ENCODE data around the gene L2HGDH. TPM values are rescaled to one million over a fixed set of nuclear protein-coding genes. Genes with fewer than 3 reads are reported as not detected.

L2HGDH gene
- polyA plus RNA-seq, 3 donors = 0.11 to 0.86 (median 0.48) TPM

GRCh38 chr14:50265029-50265428 lies 47.0 kb downstream of the L2HGDH start:
- Histone ChIP-seq H3K79me2 (ENCODE audit: insufficient read depth, low read length) (no peaks in the 10 kb centered on the region), H3K4me2 (replicated peaks; ENCODE audit: extremely low read depth, low read length, poor library complexity, severe bottlenecking) (no peak overlapping the region), H3K9me3 (replicated peaks in 1 of 2; ENCODE audit: control insufficient read depth in 1 of 2, insufficient read depth in 1 of 2, low read length in 2 of 2) (no peaks in the 10 kb centered on the region), H3K27me3 (ENCODE audit: control insufficient read depth in 2 of 2, insufficient read depth in 2 of 2, low read length in 2 of 2) (no peaks in the 10 kb centered on the region), H3K27ac (ENCODE audit: low read depth in 1 of 2, low read length in 2 of 2) (no peak overlapping the region), H3K36me3 (replicated peaks in 1 of 2; ENCODE audit: control insufficient read depth in 1 of 2, insufficient read depth in 2 of 2, low read length in 2 of 2) (no peaks in the 10 kb centered on the region), H4K20me1 (ENCODE audit: insufficient read depth, low read length) (no peaks in the 10 kb centered on the region), H3K9ac (ENCODE audit: insufficient read depth, low read length, poor library complexity, severe bottlenecking) (no peak overlapping the region), H2AFZ (ENCODE audit: insufficient read depth, low read depth, low read length, poor library complexity, severe bottlenecking) (no peak overlapping the region), H3K4me3 (replicated peaks in 1 of 3; ENCODE audit: low read depth in 2 of 3, low read length in 3 of 3) (no peak overlapping the region), H3K4me1 (ENCODE audit: control insufficient read depth in 1 of 2, insufficient read depth in 2 of 2, low read length in 2 of 2) (no peaks in the 10 kb centered on the region)
- no peak overlapping the region for H3K4me3 Mint-ChIP-seq
- no peak for TF ChIP-seq CTCF (IDR thresholded peaks at IDR 0.05)
- DNase-seq = no peak
- no peaks in the 10 kb centered on the region for H3K4me1 Mint-ChIP-seq
- H3K9me3 Mint-ChIP-seq = no peaks in the 10 kb centered on the region
- H3K27me3 Mint-ChIP-seq (ENCODE audit: low read depth in 3 of 3) = no peaks in the 10 kb centered on the region
- intact Hi-C loops (cut with micrococcal nuclease) = loop anchor here in 1 of 2 donors (10.0 kb wide), 1 partner anchor 1320 kb away; no protein-coding TSS in a partner anchor
- no peaks in the 10 kb centered on the region for H3K36me3 Mint-ChIP-seq
- H3K27ac Mint-ChIP-seq = no peak overlapping the region

GRCh38 chr14:50263321-50263720 lies 48.7 kb downstream of the L2HGDH start:
- TF ChIP-seq CTCF (IDR thresholded peaks at IDR 0.05) = no peak
- H3K27me3 ChIP-seq (ENCODE audit: control insufficient read depth in 2 of 2, insufficient read depth in 2 of 2, low read length in 2 of 2) = no peaks in the 10 kb centered on the region
- no peaks in the 10 kb centered on the region for H3K4me1 ChIP-seq (ENCODE audit: control insufficient read depth in 1 of 2, insufficient read depth in 2 of 2, low read length in 2 of 2)
- Mint-ChIP-seq H3K4me3 (no peak overlapping the region), H3K4me1 (no peaks in the 10 kb centered on the region), H3K9me3 (no peaks in the 10 kb centered on the region), H3K27me3 (ENCODE audit: low read depth in 3 of 3) (no peaks in the 10 kb centered on the region), H3K27ac (no peak overlapping the region), H3K36me3 (no peaks in the 10 kb centered on the region)
- H3K27ac ChIP-seq (ENCODE audit: low read depth in 1 of 2, low read length in 2 of 2) = no peak overlapping the region
- WGBS (ENCODE audit: insufficient coverage) = no CpG with 5 or more reads among the region's 4 CpGs
- H3K36me3 ChIP-seq (replicated peaks in 1 of 2; ENCODE audit: control insufficient read depth in 1 of 2, insufficient read depth in 2 of 2, low read length in 2 of 2) = no peaks in the 10 kb centered on the region
- H2AFZ ChIP-seq (ENCODE audit: insufficient read depth, low read depth, low read length, poor library complexity, severe bottlenecking) = no peak overlapping the region
- no peak overlapping the region for H3K4me3 ChIP-seq (replicated peaks in 1 of 3; ENCODE audit: low read depth in 2 of 3, low read length in 3 of 3)
- no peaks in the 10 kb centered on the region for H3K9me3 ChIP-seq (replicated peaks in 1 of 2; ENCODE audit: control insufficient read depth in 1 of 2, insufficient read depth in 1 of 2, low read length in 2 of 2)
- H3K79me2 ChIP-seq (ENCODE audit: insufficient read depth, low read length) = no peaks in the 10 kb centered on the region
- H3K4me2 ChIP-seq (replicated peaks; ENCODE audit: extremely low read depth, low read length, poor library complexity, severe bottlenecking) = no peak overlapping the region
- DNase-seq = no peak
- H3K9ac ChIP-seq (ENCODE audit: insufficient read depth, low read length, poor library complexity, severe bottlenecking) = no peak overlapping the region
- intact Hi-C loops (cut with micrococcal nuclease) = loop anchor here in 1 of 2 donors (10.0 kb wide), 1 partner anchor 1319 kb away; no protein-coding TSS in a partner anchor
- no peaks in the 10 kb centered on the region for H4K20me1 ChIP-seq (ENCODE audit: insufficient read depth, low read length)
